GM18519 (cell line): Measurements from ENCODE around the gene DVL3.

Source experiments
- ATAC-seq: cut with Tn5 transposase; IDR thresholded peaks from one replicate; pipeline ENCODE4 v1.9.1; 2021; ENCODE audit warnings: mild to moderate bottlenecking, moderate library complexity; ENCODE audit not compliant: unreplicated experiment, low FRiP score

The DVL3 gene

GRCh38 chr3:184203526-184203925 lies 48.3 kb downstream of the DVL3 start:
- no peak for ATAC-seq

- no peak for ATAC-seq
These were observed 54.2 kb downstream of the DVL3 start for GRCh38 chr3:184209146-184209923.

GRCh38 chr3:184211297-184211696 lies 56.1 kb downstream of the DVL3 start:
- ATAC-seq: no peak

GRCh38 chr3:184211718-184212117 lies 56.5 kb downstream of the DVL3 start:
- no peak for ATAC-seq

GRCh38 chr3:184218814-184219213 lies 63.6 kb downstream of the DVL3 start:
- ATAC-seq: no peak

- no peak for ATAC-seq
These were observed 67.3 kb downstream of the DVL3 start for GRCh38 chr3:184222521-184222920.
